ENCODE results near the gene BLID.

Gene BLID

GRCh38 chr11:122115524-122116379 is at the start of gene BLID:
BLID (minus strand) TSS chr11:122116215; CDS start chr11:122115922, 293 bp downstream.
- DNase-seq = no peak

- no peak for DNase-seq
These were observed 47.2 kb upstream of the BLID start for GRCh38 chr11:122163053-122163819.

- DNase-seq = no peak
These were observed 46.1 kb upstream of the BLID start for GRCh38 chr11:122162095-122162494.

- no peak for DNase-seq
These were observed 45.0 kb upstream of the BLID start for GRCh38 chr11:122160841-122161590.

- DNase-seq = no peak
These were observed 43.8 kb upstream of the BLID start for GRCh38 chr11:122159861-122160260.

- DNase-seq = no peak
These were observed 43.2 kb upstream of the BLID start for GRCh38 chr11:122159173-122159721.

GRCh38 chr11:122158171-122158570 is 42.2 kb upstream of the BLID start:
- DNase-seq = no peak

- DNase-seq = no peak
These were observed 41.7 kb upstream of the BLID start for GRCh38 chr11:122157653-122158161.

GRCh38 chr11:122156940-122157382 is 40.9 kb upstream of the BLID start:
- no peak for DNase-seq

GRCh38 chr11:122155765-122156527 is 39.9 kb upstream of the BLID start:
- no peak for DNase-seq

GRCh38 chr11:122154994-122155393 is 39.0 kb upstream of the BLID start:
- DNase-seq = no peak

GRCh38 chr11:122154227-122154626 is 38.2 kb upstream of the BLID start:
- DNase-seq = no peak

- DNase-seq = no peak
These were observed 37.7 kb upstream of the BLID start for GRCh38 chr11:122153746-122154145.

- no peak for DNase-seq
These were observed 34.5 kb upstream of the BLID start for GRCh38 chr11:122150216-122151124.

GRCh38 chr11:122149202-122149601 is 33.2 kb upstream of the BLID start:
- DNase-seq = no peak

GRCh38 chr11:122146475-122146874 is 30.5 kb upstream of the BLID start:
- no peak for DNase-seq

GRCh38 chr11:122145715-122146274 is 29.8 kb upstream of the BLID start:
- DNase-seq = no peak

GRCh38 chr11:122144752-122145151 is 28.7 kb upstream of the BLID start:
- no peak for DNase-seq

GRCh38 chr11:122141725-122142124 is 25.7 kb upstream of the BLID start:
- DNase-seq = peak; percentile 22

- DNase-seq = no peak
These were observed 24.5 kb upstream of the BLID start for GRCh38 chr11:122140500-122140899.

GRCh38 chr11:122139595-122139866 is 23.5 kb upstream of the BLID start:
- no peak for DNase-seq

Measured in DMS153 (cell line).